NCI-H460 (cell line): ENCODE measurements around the gene WNK1. TPM values are rescaled to one million over a fixed set of nuclear protein-coding genes. Genes with fewer than 3 reads are reported as not detected.
"Not testable (repeated sequence)": the region's sequence is repeated elsewhere in the genome, so short reads cannot be mapped to it uniquely, and the experiment has no call there.

Experiments
- DNase-seq: peaks from one replicate; pipeline ENCODE4 v3.0.0-alpha.2; 2016; ENCODE audit warnings: low read depth; ENCODE audit errors: extremely low read depth
- total RNA-seq: library from RNA; depleted of rRNA; stranded (reverse); fragments of >200 nt; shearing (Covaris generic); gene quantifications from 2 replicates; pipeline ENCODE4 v1.2.3, GENCODE V29; 2014

Gene WNK1
- total RNA-seq, 1 experiment from 2014 or later = 49.0 TPM

- no peak for DNase-seq
These were observed 57.7 kb downstream of the WNK1 start for GRCh38 chr12:810116-810515.

GRCh38 chr12:810671-811415 is 58.5 kb downstream of the WNK1 start:
- DNase-seq = no peak

- no peak for DNase-seq
These were observed 60.6 kb downstream of the WNK1 start for GRCh38 chr12:812950-813349.

GRCh38 chr12:817456-817855 is 65.1 kb downstream of the WNK1 start:
- not testable (repeated sequence) for DNase-seq

GRCh38 chr12:817941-818600 is 65.7 kb downstream of the WNK1 start:
- DNase-seq = no peak

- DNase-seq = no peak
These were observed 66.4 kb downstream of the WNK1 start for GRCh38 chr12:818733-819132.

GRCh38 chr12:820336-820735 is 68.0 kb downstream of the WNK1 start:
- no peak for DNase-seq

GRCh38 chr12:823028-823698 is 70.8 kb downstream of the WNK1 start:
- DNase-seq = no peak

- DNase-seq = no peak
These were observed 74.0 kb downstream of the WNK1 start for GRCh38 chr12:826331-826730.

GRCh38 chr12:828726-829395 is 76.5 kb downstream of the WNK1 start:
- DNase-seq = no peak

- DNase-seq = no peak
These were observed 77.9 kb downstream of the WNK1 start for GRCh38 chr12:830111-830867.

GRCh38 chr12:835754-836518 is 83.6 kb downstream of the WNK1 start:
- DNase-seq = no peak

GRCh38 chr12:836952-837351 is 84.6 kb downstream of the WNK1 start:
- DNase-seq = no peak

GRCh38 chr12:837548-837947 is 85.2 kb downstream of the WNK1 start:
- DNase-seq = no peak

- no peak for DNase-seq
These were observed 91.2 kb downstream of the WNK1 start for GRCh38 chr12:843609-844008.

GRCh38 chr12:846421-846820 is 94.0 kb downstream of the WNK1 start:
- DNase-seq = no peak

- DNase-seq = no peak
These were observed 95.9 kb downstream of the WNK1 start for GRCh38 chr12:848173-848865.

- DNase-seq = no peak
These were observed 96.6 kb downstream of the WNK1 start for GRCh38 chr12:848882-849527.
